Coronary artery (tissue), 2 donors: ENCODE data around the gene TRIP13.

Experiments
- DNase-seq: peaks from one replicate; pipeline ENCODE4 v3.0.0-alpha.2; 2017; ENCODE audit warnings: low spot score
- H3K27ac ChIP-seq, 2 donors: fragments of 200-600 bp; sonication (generic); one replicate each; pipeline ENCODE4 v1.5.1; 2016 to 2019
- H3K4me3 ChIP-seq: fragments of 200-600 bp; sonication (generic); 2 replicates; pipeline ENCODE4 v1.5.1; 2016; ENCODE audit warnings: mild to moderate bottlenecking, moderate library complexity
- CTCF ChIP-seq: fragments of 200-600 bp; sonication (generic); IDR thresholded peaks from one replicate; pipeline ENCODE4 v1.5.1; 2019; ENCODE audit warnings: antibody characterized with exemption

The TRIP13 gene

GRCh38 chr5:865168-865521, 27.5 kb upstream of the TRIP13 start:
- no peak for TF ChIP-seq CTCF
- Histone ChIP-seq H3K4me3 (no peak overlapping the region), H3K27ac (no peak overlapping the region)
- DNase-seq = no peak

- no peak for DNase-seq
- no peak for TF ChIP-seq CTCF
- no peak overlapping the region for H3K4me3 ChIP-seq
- no peak overlapping the region for H3K27ac ChIP-seq
Measured at GRCh38 chr5:865771-866170, 26.9 kb upstream of the TRIP13 start.

- no peak for TF ChIP-seq CTCF
- Histone ChIP-seq H3K27ac (no peak overlapping the region), H3K4me3 (no peak overlapping the region)
- DNase-seq = no peak
Measured at GRCh38 chr5:867300-867870, 25.3 kb upstream of the TRIP13 start.

DNA sequence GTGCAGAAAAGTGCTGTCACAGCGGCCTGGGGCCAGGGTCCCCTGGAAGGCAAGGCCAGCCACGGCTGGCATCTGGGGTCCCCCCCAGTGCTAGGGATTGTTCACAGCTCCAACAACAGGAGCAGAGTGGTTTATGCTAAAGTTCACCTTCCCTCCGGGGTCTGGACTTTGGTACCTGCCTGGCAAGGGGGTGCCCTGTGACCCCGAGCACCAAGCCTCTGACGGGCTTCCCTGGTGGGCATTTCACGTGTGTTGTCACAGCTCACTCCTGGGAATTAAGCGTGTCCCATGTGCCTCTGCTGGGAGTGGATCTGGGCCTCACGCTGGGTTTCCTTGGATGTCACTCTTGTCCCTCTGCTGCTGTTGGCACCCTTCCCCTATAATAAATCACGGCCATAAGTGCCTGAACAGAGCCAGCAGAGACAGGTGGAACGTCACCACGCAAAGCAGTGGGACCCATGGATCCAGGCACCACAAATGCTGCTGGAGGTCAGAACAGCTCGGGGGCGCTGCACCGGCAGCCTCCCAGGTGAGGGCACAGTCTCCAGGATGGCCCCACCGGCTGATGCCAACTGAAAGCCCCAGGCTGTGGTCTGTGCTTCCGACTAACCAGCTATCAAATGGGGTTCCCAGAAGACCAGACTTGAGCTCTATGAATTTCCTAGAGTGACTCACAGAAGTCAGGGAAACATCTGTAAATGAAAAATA, 24.1 kb upstream of the TRIP13 start:
- Histone ChIP-seq H3K27ac (no peak overlapping the region), H3K4me3 (no peak overlapping the region)
- DNase-seq = no peak
- no peak for TF ChIP-seq CTCF

GRCh38 chr5:870956-871355, 21.7 kb upstream of the TRIP13 start:
- Histone ChIP-seq H3K4me3 (no peak overlapping the region), H3K27ac (no peak overlapping the region)
- DNase-seq = no peak
- no peak for TF ChIP-seq CTCF

- TF ChIP-seq CTCF = no peak
- Histone ChIP-seq H3K27ac (no peak overlapping the region), H3K4me3 (no peak overlapping the region)
- no peak for DNase-seq
Measured at GRCh38 chr5:871596-872298, 20.9 kb upstream of the TRIP13 start.

DNA sequence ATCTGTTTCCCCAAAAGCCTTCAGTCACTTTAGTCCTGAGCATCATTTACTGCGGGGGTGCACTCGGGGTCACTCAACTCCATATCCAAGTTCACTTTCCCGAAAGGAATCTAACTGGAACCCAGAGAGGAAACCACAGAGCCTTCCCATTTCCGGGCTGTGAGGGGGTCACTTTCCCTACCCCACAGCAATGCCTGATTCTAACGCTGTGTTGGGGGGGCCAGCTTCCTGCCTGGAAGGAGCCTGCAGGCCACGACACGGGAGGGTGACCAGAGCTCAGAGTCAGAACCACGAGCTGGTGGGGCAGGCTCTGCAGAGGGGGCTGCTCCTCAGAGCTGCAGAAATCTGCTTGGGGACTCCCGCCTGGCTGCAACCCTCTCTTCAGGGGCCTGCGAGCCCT, 20.4 kb upstream of the TRIP13 start:
- H3K27ac ChIP-seq = no peak overlapping the region
- no peak for DNase-seq
- TF ChIP-seq CTCF = no peak

More for the DNA sequence above, 20.4 kb upstream of the TRIP13 start:
- no peak overlapping the region for H3K4me3 ChIP-seq
